K562 (cell line): ENCODE measurements around the gene GFOD1. TPM values are rescaled to one million over a fixed set of nuclear protein-coding genes. Genes with fewer than 3 reads are reported as not detected.

Source experiments
- CC2D1A ChIP-seq: fragments of 450-650 bp; IDR thresholded peaks from 2 replicates; pipeline ENCODE4 v1.6.1; 2017; ENCODE audit warnings: mild to moderate bottlenecking
- ETV1 ChIP-seq: fragments of 450-650 bp; conservative IDR thresholded peaks from 2 replicates; pipeline ENCODE4 v1.6.1; 2016; ENCODE audit warnings: missing genetic modification characterization, control low read depth, low read depth, missing compliant biosample characterization
- FOXJ3 ChIP-seq: sonication (generic); formaldehyde crosslinking; IDR thresholded peaks from 2 replicates; pipeline ENCODE4 v1.4.0; 2020; ENCODE audit warnings: mild to moderate bottlenecking, missing genetic modification reagents
- HCFC1 ChIP-seq: IDR thresholded peaks from 2 replicates; pipeline ENCODE4 v1.6.1; 2012; ENCODE audit warnings: low read depth, low read length, improper control_type of control experiment
- HNRNPUL1 ChIP-seq: fragments of 200-400 bp; formaldehyde crosslinking; IDR thresholded peaks from 2 replicates; pipeline ENCODE4 v1.6.1; 2017; ENCODE audit warnings: low read length
- MCM7 ChIP-seq, 2 experiments: fragments of 450-650 bp; IDR thresholded peaks; 2 replicates each; pipeline ENCODE4 v1.6.1; 2016 to 2018
- NCOA6 ChIP-seq: fragments of 450-650 bp; IDR thresholded peaks from 2 replicates; pipeline ENCODE4 v1.6.1; 2017; ENCODE audit warnings: mild to moderate bottlenecking
- NR2C1 ChIP-seq, 2 experiments: fragments of 450-650 bp; IDR thresholded peaks; 2 replicates each; pipeline ENCODE4 v1.6.1; 2017; ENCODE audit warnings: mild to moderate bottlenecking in 2 of 2, antibody characterized with exemption in 1 of 2, inconsistent platforms in 1 of 2, missing compliant biosample characterization in 1 of 2, missing genetic modification characterization in 1 of 2
- SOX6 ChIP-seq: fragments of 450-650 bp; IDR thresholded peaks from 2 replicates; pipeline ENCODE4 v1.6.1; 2014; ENCODE audit warnings: mild to moderate bottlenecking
- TSC22D4 ChIP-seq: fragments of 450-650 bp; IDR thresholded peaks from 2 replicates; pipeline ENCODE4 v1.6.1; 2016; ENCODE audit warnings: missing genetic modification characterization, missing biosample characterization, control low read depth
- ZNF41 ChIP-seq: fragments of 250-450 bp; sonication (Bioruptor Pico); conservative IDR thresholded peaks from 2 replicates; pipeline ENCODE4 v1.4.0; 2020; ENCODE audit warnings: mild to moderate bottlenecking
- ZNF586 ChIP-seq: fragments of 450-650 bp; formaldehyde crosslinking; conservative IDR thresholded peaks from 2 replicates; pipeline ENCODE4 v1.4.0; 2020; ENCODE audit warnings: mild to moderate bottlenecking, moderate library complexity
- ZNF79 ChIP-seq: fragments of 250-450 bp; sonication (Bioruptor Pico); IDR thresholded peaks from 2 replicates; pipeline ENCODE4 v1.4.0; 2020; ENCODE audit warnings: low read depth, mild to moderate bottlenecking, moderate library complexity
- ZZZ3 ChIP-seq: fragments of 450-650 bp; IDR thresholded peaks from 2 replicates; pipeline ENCODE4 v1.6.1; 2016; ENCODE audit warnings: antibody characterized with exemption, mild to moderate bottlenecking, moderate library complexity
- polyA plus RNA-seq, 8 experiments: library from polyadenylated mRNA; depleted of rRNA in 4 of 8; stranded (reverse) in 5 of 8; unstranded in 3 of 8; fragments of >200 nt; fragmentation: Nextera tagmentation in 2 of 8; fragmentation: Illumina TruSeq in 1 of 8; extraction: Ambion mirVana in 2 of 8; extraction: Trizol in 1 of 8; gene quantifications; 2 replicates each; pipeline versions ENCODE4 v1.2.1 to v1.2.3, GENCODE V29; 2011 to 2014; ENCODE audit warnings: inconsistent platforms in 1 of 8, missing spikeins in 1 of 8
- total RNA-seq, 7 experiments: library from RNA; depleted of rRNA in 6 of 7; stranded (reverse); fragments of >200 nt in 6 of 7; fragmentation: Illumina TruSeq in 2 of 7; extraction: Trizol in 2 of 7; gene quantifications; 2 replicates each; pipeline versions ENCODE4 v1.2.1 to v1.2.3, GENCODE V29; 2011 to 2021; ENCODE audit warnings: low replicate concordance in 1 of 7
- TF ChIP-seq, protein P1 (sequence below): sonication (generic); formaldehyde crosslinking; IDR thresholded peaks from 2 replicates; pipeline ENCODE4 v1.8.1; 2023; ENCODE audit warnings: missing genetic modification reagents, mild to moderate bottlenecking, borderline replicate concordance
- TF ChIP-seq, protein P2 (sequence below): fragments of 250-450 bp; sonication (Bioruptor Pico); IDR thresholded peaks from 2 replicates; pipeline ENCODE4 v1.8.0; 2021; ENCODE audit warnings: moderate library complexity, mild to moderate bottlenecking, inconsistent platforms
- TF ChIP-seq, protein P3 (sequence below), 2 experiments: fragments of 450-650 bp in 1 of 2; sonication (generic) in 1 of 2; formaldehyde crosslinking in 1 of 2; IDR thresholded peaks in 1 of 2; conservative IDR thresholded peaks in 1 of 2; 2 replicates each; pipeline versions ENCODE4 v1.6.1 to v1.8.1; 2016 to 2023; ENCODE audit warnings: mild to moderate bottlenecking in 2 of 2, moderate library complexity in 2 of 2, inconsistent platforms in 1 of 2, missing genetic modification reagents in 1 of 2
- TF ChIP-seq, protein P4 (sequence below): IDR thresholded peaks from 2 replicates; pipeline ENCODE4 v1.6.1; 2014; ENCODE audit warnings: antibody characterized with exemption
- TF ChIP-seq, protein P5 (sequence below): fragments of 250-450 bp; sonication (Bioruptor Pico); IDR thresholded peaks from 2 replicates; pipeline ENCODE4 v1.4.0; 2020; ENCODE audit warnings: mild to moderate bottlenecking

The GFOD1 gene
- total and polyA plus RNA-seq, 9 of the 15 experiments (the other 6 are each of a cell fraction or from before 2014, with no cell fraction given), result 3.8 to 12.0 (median 8.2) TPM

DNA sequence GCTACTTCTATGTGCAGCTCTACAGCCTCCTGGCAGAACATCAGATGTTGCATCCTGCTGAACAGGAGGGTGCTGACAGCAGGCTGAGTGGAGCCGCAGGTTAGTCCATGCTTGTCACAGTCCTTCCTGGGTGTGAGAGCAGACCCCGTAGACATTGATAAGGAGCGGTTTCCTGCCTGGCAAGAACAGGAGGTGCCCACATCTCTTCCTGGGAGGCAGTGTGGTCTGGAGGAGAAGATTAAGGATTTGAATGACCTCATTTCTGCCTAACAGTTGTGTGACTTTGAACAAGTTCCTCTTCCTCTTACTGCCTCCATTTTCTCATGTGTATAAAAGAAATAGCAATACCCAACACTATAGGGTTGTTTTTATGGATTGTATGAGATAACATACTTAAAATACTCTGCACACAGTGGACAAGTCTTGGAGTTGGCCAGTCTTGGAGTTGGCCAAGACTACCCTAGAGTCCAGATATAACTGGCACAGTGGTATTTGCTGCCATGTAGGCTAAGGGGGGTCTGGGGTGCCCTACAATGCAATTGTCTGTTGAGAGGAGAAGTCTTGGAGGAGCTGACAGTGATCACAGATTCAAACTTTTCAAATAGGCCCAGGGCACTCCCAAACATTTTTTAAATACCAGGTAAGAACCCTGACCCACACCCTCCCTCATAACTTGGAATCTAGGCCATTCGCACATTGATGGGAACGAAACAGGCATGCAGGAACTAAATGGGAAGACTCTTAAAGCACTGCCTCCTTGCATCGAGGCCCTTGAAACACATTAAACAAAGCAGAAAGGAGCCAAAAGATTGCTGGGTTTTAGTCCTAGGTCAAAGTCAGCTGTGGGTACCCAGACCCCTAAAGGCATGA, 126.5 kb downstream of the GFOD1 start (continued):
- no peak for TF ChIP-seq ZNF586 (CRISPR knock-in tag)
- no peak for TF ChIP-seq TSC22D4 (tag)
- TF ChIP-seq, protein P1, sequence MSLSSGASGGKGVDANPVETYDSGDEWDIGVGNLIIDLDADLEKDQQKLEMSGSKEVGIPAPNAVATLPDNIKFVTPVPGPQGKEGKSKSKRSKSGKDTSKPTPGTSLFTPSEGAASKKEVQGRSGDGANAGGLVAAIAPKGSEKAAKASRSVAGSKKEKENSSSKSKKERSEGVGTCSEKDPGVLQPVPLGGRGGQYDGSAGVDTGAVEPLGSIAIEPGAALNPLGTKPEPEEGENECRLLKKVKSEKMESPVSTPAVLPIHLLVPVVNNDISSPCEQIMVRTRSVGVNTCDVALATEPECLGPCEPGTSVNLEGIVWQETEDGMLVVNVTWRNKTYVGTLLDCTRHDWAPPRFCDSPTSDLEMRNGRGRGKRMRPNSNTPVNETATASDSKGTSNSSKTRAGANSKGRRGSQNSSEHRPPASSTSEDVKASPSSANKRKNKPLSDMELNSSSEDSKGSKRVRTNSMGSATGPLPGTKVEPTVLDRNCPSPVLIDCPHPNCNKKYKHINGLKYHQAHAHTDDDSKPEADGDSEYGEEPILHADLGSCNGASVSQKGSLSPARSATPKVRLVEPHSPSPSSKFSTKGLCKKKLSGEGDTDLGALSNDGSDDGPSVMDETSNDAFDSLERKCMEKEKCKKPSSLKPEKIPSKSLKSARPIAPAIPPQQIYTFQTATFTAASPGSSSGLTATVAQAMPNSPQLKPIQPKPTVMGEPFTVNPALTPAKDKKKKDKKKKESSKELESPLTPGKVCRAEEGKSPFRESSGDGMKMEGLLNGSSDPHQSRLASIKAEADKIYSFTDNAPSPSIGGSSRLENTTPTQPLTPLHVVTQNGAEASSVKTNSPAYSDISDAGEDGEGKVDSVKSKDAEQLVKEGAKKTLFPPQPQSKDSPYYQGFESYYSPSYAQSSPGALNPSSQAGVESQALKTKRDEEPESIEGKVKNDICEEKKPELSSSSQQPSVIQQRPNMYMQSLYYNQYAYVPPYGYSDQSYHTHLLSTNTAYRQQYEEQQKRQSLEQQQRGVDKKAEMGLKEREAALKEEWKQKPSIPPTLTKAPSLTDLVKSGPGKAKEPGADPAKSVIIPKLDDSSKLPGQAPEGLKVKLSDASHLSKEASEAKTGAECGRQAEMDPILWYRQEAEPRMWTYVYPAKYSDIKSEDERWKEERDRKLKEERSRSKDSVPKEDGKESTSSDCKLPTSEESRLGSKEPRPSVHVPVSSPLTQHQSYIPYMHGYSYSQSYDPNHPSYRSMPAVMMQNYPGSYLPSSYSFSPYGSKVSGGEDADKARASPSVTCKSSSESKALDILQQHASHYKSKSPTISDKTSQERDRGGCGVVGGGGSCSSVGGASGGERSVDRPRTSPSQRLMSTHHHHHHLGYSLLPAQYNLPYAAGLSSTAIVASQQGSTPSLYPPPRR (CRISPR knock-in tag), result no peak
- TF ChIP-seq, protein P2, sequence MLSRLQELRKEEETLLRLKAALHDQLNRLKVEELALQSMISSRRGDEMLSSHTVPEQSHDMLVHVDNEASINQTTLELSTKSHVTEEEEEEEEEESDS (CRISPR knock-in tag), result no peak
- TF ChIP-seq, protein P3, sequence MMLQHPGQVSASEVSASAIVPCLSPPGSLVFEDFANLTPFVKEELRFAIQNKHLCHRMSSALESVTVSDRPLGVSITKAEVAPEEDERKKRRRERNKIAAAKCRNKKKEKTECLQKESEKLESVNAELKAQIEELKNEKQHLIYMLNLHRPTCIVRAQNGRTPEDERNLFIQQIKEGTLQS (IDR thresholded peaks at IDR 0.05), result peak; percentile 78
- TF ChIP-seq, protein P3 (CRISPR knock-in tag; conservative IDR thresholded peaks at IDR 0.05), result no peak
- TF ChIP-seq SOX6, result 0 out of 2 replicates have a peak, but pooled peaks have one; percentile 47
- TF ChIP-seq HNRNPUL1, result no peak
- no peak for TF ChIP-seq ZNF41 (CRISPR knock-in tag)
- TF ChIP-seq CC2D1A, result 0 out of 2 replicates have a peak, but pooled peaks have one; percentile 29
- TF ChIP-seq NCOA6, result no peak
- no peak for TF ChIP-seq HCFC1
- TF ChIP-seq, protein P4, sequence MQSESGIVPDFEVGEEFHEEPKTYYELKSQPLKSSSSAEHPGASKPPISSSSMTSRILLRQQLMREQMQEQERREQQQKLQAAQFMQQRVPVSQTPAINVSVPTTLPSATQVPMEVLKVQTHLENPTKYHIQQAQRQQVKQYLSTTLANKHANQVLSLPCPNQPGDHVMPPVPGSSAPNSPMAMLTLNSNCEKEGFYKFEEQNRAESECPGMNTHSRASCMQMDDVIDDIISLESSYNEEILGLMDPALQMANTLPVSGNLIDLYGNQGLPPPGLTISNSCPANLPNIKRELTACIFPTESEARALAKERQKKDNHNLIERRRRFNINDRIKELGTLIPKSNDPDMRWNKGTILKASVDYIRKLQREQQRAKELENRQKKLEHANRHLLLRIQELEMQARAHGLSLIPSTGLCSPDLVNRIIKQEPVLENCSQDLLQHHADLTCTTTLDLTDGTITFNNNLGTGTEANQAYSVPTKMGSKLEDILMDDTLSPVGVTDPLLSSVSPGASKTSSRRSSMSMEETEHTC, result no peak
- TF ChIP-seq NR2C1 (IDR thresholded peaks at IDR 0.05), result no peak
- TF ChIP-seq NR2C1 (tag; IDR thresholded peaks at IDR 0.05), result peak; percentile 29; the same call in 1 of the 2 replicates
- peak; percentile 90 for TF ChIP-seq ETV1 (tag)
- 0 out of 2 replicates have a peak, but pooled peaks have one; percentile 2 for TF ChIP-seq ZNF79 (CRISPR knock-in tag)
- no peak for TF ChIP-seq MCM7 (IDR thresholded peaks at IDR 0.05)
- TF ChIP-seq FOXJ3 (CRISPR knock-in tag), result no peak
- TF ChIP-seq, protein P5, sequence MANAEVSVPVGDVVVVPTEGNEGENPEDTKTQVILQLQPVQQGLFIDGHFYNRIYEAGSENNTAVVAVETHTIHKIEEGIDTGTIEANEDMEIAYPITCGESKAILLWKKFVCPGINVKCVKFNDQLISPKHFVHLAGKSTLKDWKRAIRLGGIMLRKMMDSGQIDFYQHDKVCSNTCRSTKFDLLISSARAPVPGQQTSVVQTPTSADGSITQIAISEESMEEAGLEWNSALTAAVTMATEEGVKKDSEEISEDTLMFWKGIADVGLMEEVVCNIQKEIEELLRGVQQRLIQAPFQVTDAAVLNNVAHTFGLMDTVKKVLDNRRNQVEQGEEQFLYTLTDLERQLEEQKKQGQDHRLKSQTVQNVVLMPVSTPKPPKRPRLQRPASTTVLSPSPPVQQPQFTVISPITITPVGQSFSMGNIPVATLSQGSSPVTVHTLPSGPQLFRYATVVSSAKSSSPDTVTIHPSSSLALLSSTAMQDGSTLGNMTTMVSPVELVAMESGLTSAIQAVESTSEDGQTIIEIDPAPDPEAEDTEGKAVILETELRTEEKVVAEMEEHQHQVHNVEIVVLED, result no peak
- TF ChIP-seq ZZZ3, result no peak
